K562 treated with DMSO at 1 percent for 12 hours (cell line): ENCODE measurements around the gene PON3. TPM values are rescaled to one million over a fixed set of nuclear protein-coding genes. Genes with fewer than 3 reads are reported as not detected.

Experiments used
- total RNA-seq: library from RNA; unstranded; fragments of 300-600 nt; gene quantifications from 2 replicates; pipeline ENCODE4 v1.2.3, GENCODE V29; 2022; ENCODE audit not compliant: insufficient read depth

The PON3 gene
- total RNA-seq, result not detected in 2 replicates

DNA sequence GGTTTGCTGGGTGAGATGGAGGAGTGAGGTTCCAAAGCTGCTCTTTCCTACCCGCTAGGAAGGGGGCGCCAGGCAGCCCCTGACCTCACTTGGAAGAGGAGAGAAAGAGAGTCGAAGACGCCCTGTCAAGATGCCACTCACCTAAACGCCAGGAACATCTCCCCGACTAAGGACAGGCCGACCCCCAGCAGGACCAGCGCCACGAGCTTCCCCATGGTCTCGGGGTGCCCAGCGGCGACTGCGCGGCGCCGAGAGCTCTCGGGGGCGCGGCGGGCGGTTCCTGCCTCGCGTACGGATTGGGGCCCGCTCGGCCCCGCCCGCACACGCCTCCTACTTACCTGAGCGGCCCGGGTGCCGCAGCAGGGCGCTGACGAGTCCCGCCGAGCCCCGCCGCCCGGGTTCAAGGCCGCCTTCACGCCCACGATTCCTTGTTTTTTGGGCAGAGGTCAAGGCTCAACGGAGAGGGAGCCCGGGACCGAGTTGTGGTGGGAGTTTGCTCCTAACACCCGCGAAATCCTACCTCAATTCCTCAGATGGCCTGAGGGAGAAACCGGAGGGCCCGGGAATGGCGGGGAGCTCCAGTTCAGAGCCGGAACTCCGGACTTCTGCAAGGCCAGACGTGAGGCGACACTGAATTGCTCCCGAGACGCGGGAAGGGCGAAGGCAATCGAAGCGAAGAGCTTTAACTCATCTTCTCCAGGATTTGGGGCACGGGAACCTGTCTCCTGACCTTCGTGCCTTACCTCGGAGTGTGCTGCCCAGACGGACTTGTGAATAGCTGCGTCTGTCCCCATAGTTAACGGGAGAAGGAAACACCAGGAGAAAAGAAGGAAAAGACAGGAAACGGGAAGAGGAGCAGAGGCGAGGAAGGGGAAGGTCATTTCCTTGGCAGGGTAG is at the start of gene PON3:
TSS of gene PON3 (minus strand) at position 240 of the 897 bp plus-strand sequence. CDS start at position 215, 25 bp downstream.

GRCh38 chr7:95434557-95435421 is 38.6 kb upstream of the PON3 start, which contains the start of gene PON2:
Gene PON2 (minus strand): TSS chr7:95435028. CDS start chr7:95434951, 77 bp downstream.

GRCh38 chr7:95324431-95324830 is 71.7 kb downstream of the PON3 start, which contains the start of gene PON1:
Gene PON1 (minus strand): TSS chr7:95324532. CDS start chr7:95324475, 57 bp downstream.

Other genes with a start within 250 kb of the PON3 start
- gene PON1, start 71.8 kb downstream of the PON3 start, total RNA-seq, result not detected in 2 replicates
- gene PON2, start 38.7 kb upstream of the PON3 start, total RNA-seq, result 5.4 and 12.8 TPM in 2 replicates
- gene ASB4, start 89.6 kb upstream of the PON3 start, total RNA-seq, result not detected in 2 replicates
- gene PDK4, start 200.1 kb upstream of the PON3 start, total RNA-seq, result 0.27 and 0.43 TPM in 2 replicates